ENCODE data around the gene ACP4. TPM values are rescaled to one million over a fixed set of nuclear protein-coding genes. Genes with fewer than 3 reads are reported as not detected.

ACP4 gene
- total RNA-seq, 4 donors from 2014 or later, result not detected

- Histone ChIP-seq H3K4me3 (no peak overlapping the region), H3K9me3 (no peaks in the 10 kb centered on the region), H3K27ac (no peak overlapping the region), H3K4me1 (peaks cover 10 to 18% of the 10 kb centered on the region in 2 donors), H3K36me3 (peaks cover 0 to 25% of the 10 kb centered on the region in 2 donors), H3K27me3 (no peaks in the 10 kb centered on the region)
- no peak for TF ChIP-seq CTCF (IDR thresholded peaks at IDR 0.05 in 4 of 5, conservative IDR thresholded peaks at IDR 0.05 in 1 of 5)
- TF ChIP-seq POLR2A (IDR thresholded peaks at IDR 0.05), result no peak
- ATAC-seq, result no peak
- no peak for DNase-seq
- intact Hi-C loops (cut with DNase I; ENCODE audit: low total_unique reads), result no loop called here
- in situ Hi-C loops (cut with MboI; ENCODE audit: low sequenced_read_pairs in 4 of 4), result loop anchor here in 3 of 4 donors (25.0 kb wide), 1 partner anchor 262 kb away; no protein-coding TSS in a partner anchor
Observed at GRCh38 chr19:50799547-50799851, 9.3 kb downstream of the ACP4 start.

DNA sequence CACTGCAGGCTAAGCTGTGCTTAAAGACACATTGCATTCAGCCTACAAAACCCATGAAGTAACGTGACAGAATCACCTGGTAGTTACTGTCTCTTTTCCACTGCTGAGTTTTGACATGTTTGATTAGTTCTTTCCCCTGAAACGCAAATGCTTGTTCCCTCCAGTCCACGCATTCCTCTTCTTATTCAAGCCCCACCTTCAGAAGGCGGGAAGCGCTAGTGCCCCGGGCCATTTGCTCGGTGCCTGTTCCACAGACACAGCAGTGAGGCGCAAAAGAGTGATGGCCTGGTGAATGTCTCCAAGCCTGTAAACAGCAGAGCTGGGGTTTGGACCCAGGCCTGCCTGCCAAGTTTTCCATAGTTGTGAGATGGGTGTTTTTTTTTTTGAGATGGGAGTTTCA, 10.9 kb downstream of the ACP4 start:
- ATAC-seq, result no peak
- intact Hi-C loops (cut with DNase I; ENCODE audit: low total_unique reads) (loop anchor here (5.0 to 10.0 kb wide), 5 partner anchors 286 to 1349 kb away; partner anchors contain the start of genes ALDH16A1, ASPDH, CTU1 and JOSD2), in situ Hi-C loops (cut with MboI; ENCODE audit: low sequenced_read_pairs in 4 of 4) (no loop called here)
- Histone ChIP-seq H3K9me3 (no peaks in the 10 kb centered on the region), H3K4me3 (no peak overlapping the region), H3K27ac (no peak overlapping the region), H3K27me3 (no peaks in the 10 kb centered on the region), H3K4me1 (peaks cover 15 to 23% of the 10 kb centered on the region in 2 donors), H3K36me3 (peaks cover 0 to 25% of the 10 kb centered on the region in 2 donors)
- no peak for TF ChIP-seq POLR2A (IDR thresholded peaks at IDR 0.05)
- TF ChIP-seq CTCF (IDR thresholded peaks at IDR 0.05 in 4 of 5, conservative IDR thresholded peaks at IDR 0.05 in 1 of 5), result no peak
- no peak for DNase-seq

GRCh38 chr19:50803633-50804419, 13.6 kb downstream of the ACP4 start:
- Histone ChIP-seq H3K9me3 (no peaks in the 10 kb centered on the region), H3K27me3 (no peaks in the 10 kb centered on the region), H3K4me1 (peaks cover 15 to 23% of the 10 kb centered on the region in 2 donors), H3K4me3 (peak overlapping the region; percentile 82 to 100 (median 84)), H3K27ac (peak overlapping the region; percentile 92 to 100 (median 94)), H3K36me3 (peaks cover 0 to 6% of the 10 kb centered on the region in 2 donors)
- DNase-seq (no peak), ATAC-seq (peak; percentile 4)
- in situ Hi-C loops (cut with MboI; ENCODE audit: low sequenced_read_pairs in 4 of 4) (no loop called here), intact Hi-C loops (cut with DNase I; ENCODE audit: low total_unique reads) (loop anchor here (1.0 to 10.0 kb wide), 7 partner anchors 80 to 1352 kb away; partner anchors contain the start of genes ALDH16A1, ASPDH, CTU1 and ETFB)
- TF ChIP-seq POLR2A (IDR thresholded peaks at IDR 0.05) (no peak), CTCF (IDR thresholded peaks at IDR 0.05 in 4 of 5, conservative IDR thresholded peaks at IDR 0.05 in 1 of 5) (no peak)

- peak overlapping the region; percentile 82 to 100 (median 84) for H3K4me3 ChIP-seq
- no peaks in the 10 kb centered on the region for H3K27me3 ChIP-seq
- DNase-seq (peak; percentile 96 to 98), ATAC-seq (peak; percentile 98)
- no peaks in the 10 kb centered on the region for H3K36me3 ChIP-seq
- intact Hi-C loops (cut with DNase I; ENCODE audit: low total_unique reads), result loop anchor here (1.0 to 10.0 kb wide), 7 partner anchors 80 to 1352 kb away; partner anchors contain the start of genes ALDH16A1, ASPDH, CTU1 and ETFB
- TF ChIP-seq POLR2A (IDR thresholded peaks at IDR 0.05), result peak; percentile 56 to 60
- TF ChIP-seq CTCF (IDR thresholded peaks at IDR 0.05 in 4 of 5, conservative IDR thresholded peaks at IDR 0.05 in 1 of 5), result peak in 1 of 5 experiments; percentile 16
- no peaks in the 10 kb centered on the region for H3K9me3 ChIP-seq
- in situ Hi-C loops (cut with MboI; ENCODE audit: low sequenced_read_pairs in 4 of 4), result no loop called here
- H3K27ac ChIP-seq, result peak overlapping the region; percentile 92 to 100 (median 94)
- H3K4me1 ChIP-seq, result peaks cover 15 to 23% of the 10 kb centered on the region in 2 donors
Observed at GRCh38 chr19:50804420-50805272, 14.4 kb downstream of the ACP4 start.
